ENCODE measurements around the gene EFNA3.

EFNA3 gene

GRCh38 chr1:155040358-155041093 lies 38.1 kb upstream of the EFNA3 start:
- TF ChIP-seq TAF1 (IDR thresholded peaks at IDR 0.05; ENCODE audit: borderline replicate concordance, insufficient read depth, low read length), result no peak
- no peak for TF ChIP-seq FOXP2 (optimal IDR thresholded peaks at IDR 0.05; ENCODE audit: borderline replicate concordance, extremely low read depth, extremely low read length, insufficient read depth)
- no peak for TF ChIP-seq POLR2AphosphoS5 (IDR thresholded peaks at IDR 0.05; ENCODE audit: low read depth, low read length)
- no peak for TF ChIP-seq SIN3A (IDR thresholded peaks at IDR 0.05; ENCODE audit: borderline replicate concordance, insufficient read depth, low read length)
- TF ChIP-seq REST (IDR thresholded peaks at IDR 0.05; ENCODE audit: insufficient read depth in 1 of 2, low read depth in 2 of 2, low read length in 2 of 2), result no peak

GRCh38 chr1:155042789-155043188 lies 35.8 kb upstream of the EFNA3 start:
- TF ChIP-seq POLR2AphosphoS5 (IDR thresholded peaks at IDR 0.05; ENCODE audit: low read depth, low read length) (no peak), TAF1 (IDR thresholded peaks at IDR 0.05; ENCODE audit: borderline replicate concordance, insufficient read depth, low read length) (no peak), SIN3A (IDR thresholded peaks at IDR 0.05; ENCODE audit: borderline replicate concordance, insufficient read depth, low read length) (no peak), FOXP2 (optimal IDR thresholded peaks at IDR 0.05; ENCODE audit: borderline replicate concordance, extremely low read depth, extremely low read length, insufficient read depth) (no peak), REST (IDR thresholded peaks at IDR 0.05; ENCODE audit: insufficient read depth in 1 of 2, low read depth in 2 of 2, low read length in 2 of 2) (no peak)

GRCh38 chr1:155043301-155043702 lies 35.3 kb upstream of the EFNA3 start:
- TF ChIP-seq POLR2AphosphoS5 (IDR thresholded peaks at IDR 0.05; ENCODE audit: low read depth, low read length) (no peak), SIN3A (IDR thresholded peaks at IDR 0.05; ENCODE audit: borderline replicate concordance, insufficient read depth, low read length) (no peak), FOXP2 (optimal IDR thresholded peaks at IDR 0.05; ENCODE audit: borderline replicate concordance, extremely low read depth, extremely low read length, insufficient read depth) (no peak), TAF1 (IDR thresholded peaks at IDR 0.05; ENCODE audit: borderline replicate concordance, insufficient read depth, low read length) (no peak), REST (IDR thresholded peaks at IDR 0.05; ENCODE audit: insufficient read depth in 1 of 2, low read depth in 2 of 2, low read length in 2 of 2) (no peak)

GRCh38 chr1:155043793-155044192 lies 34.8 kb upstream of the EFNA3 start:
- TF ChIP-seq REST (IDR thresholded peaks at IDR 0.05; ENCODE audit: insufficient read depth in 1 of 2, low read depth in 2 of 2, low read length in 2 of 2) (no peak), TAF1 (IDR thresholded peaks at IDR 0.05; ENCODE audit: borderline replicate concordance, insufficient read depth, low read length) (no peak), POLR2AphosphoS5 (IDR thresholded peaks at IDR 0.05; ENCODE audit: low read depth, low read length) (no peak), SIN3A (IDR thresholded peaks at IDR 0.05; ENCODE audit: borderline replicate concordance, insufficient read depth, low read length) (no peak), FOXP2 (optimal IDR thresholded peaks at IDR 0.05; ENCODE audit: borderline replicate concordance, extremely low read depth, extremely low read length, insufficient read depth) (no peak)

Data from PFSK-1 (cell line).